CD4-positive, CD25-positive, alpha-beta regulatory T cell (primary cell): Measurements from ENCODE around the gene PRPH. TPM values are rescaled to one million over a fixed set of nuclear protein-coding genes. Genes with fewer than 3 reads are reported as not detected.
"Not testable (repeated sequence)": the region's sequence is repeated elsewhere in the genome, so short reads cannot be mapped to it uniquely, and the experiment has no call there.

Experiments used
- ATAC-seq, 2 donors: fragments of 150-1000 bp; cut with Tn5 transposase; one replicate each; pipeline ENCODE4 v1.10.0; 2021; ENCODE audit warnings: low read depth in 2 of 2, moderate number of reproducible peaks in 2 of 2, moderate library complexity in 1 of 2
- DNase-seq, 3 donors: peaks; one replicate each; pipeline versions ENCODE4 v3.0.0 to v3.0.0-alpha.2; 2012 to 2022; ENCODE audit warnings: mixed read lengths in 1 of 3
- H3K27ac ChIP-seq: one replicate; pipeline ENCODE4 v1.7.0; 2013; ENCODE audit warnings: mild to moderate bottlenecking, low read length; ENCODE audit not compliant: insufficient read depth, poor library complexity, severe bottlenecking
- H3K27me3 ChIP-seq: one replicate; pipeline ENCODE4 v1.7.0; 2013; ENCODE audit warnings: low read length; ENCODE audit not compliant: control insufficient read depth, insufficient read depth
- H3K36me3 ChIP-seq: one replicate; pipeline ENCODE4 v1.7.0; 2013; ENCODE audit warnings: mild to moderate bottlenecking, low read length, moderate library complexity; ENCODE audit not compliant: control insufficient read depth, insufficient read depth
- H3K4me1 ChIP-seq: 2 replicates; pipeline ENCODE4 v1.7.0; 2013; ENCODE audit warnings: mild to moderate bottlenecking, low read length; ENCODE audit not compliant: insufficient read depth, control insufficient read depth, poor library complexity, severe bottlenecking
- H3K4me3 ChIP-seq: one replicate; pipeline ENCODE4 v1.7.0; 2013; ENCODE audit warnings: low read depth, mild to moderate bottlenecking, low read length, moderate library complexity
- H3K9me3 ChIP-seq, 2 experiments: 1 replicate in 1 of 2; 2 replicates in 1 of 2; pipeline ENCODE4 v1.7.0; 2013; ENCODE audit warnings: low read length in 2 of 2, mild to moderate bottlenecking in 1 of 2, moderate library complexity in 1 of 2; ENCODE audit not compliant: control insufficient read depth in 2 of 2
- H3K27ac Mint-ChIP-seq, 3 donors: one replicate each; pipeline ENCODE4 v1.8.0; 2020 to 2022; ENCODE audit warnings: mild to moderate bottlenecking in 3 of 3, mixed read lengths in 3 of 3, moderate library complexity in 2 of 3
- H3K27me3 Mint-ChIP-seq: one replicate; pipeline ENCODE4 v1.8.0; 2022; ENCODE audit warnings: mild to moderate bottlenecking, mixed read lengths
- H3K36me3 Mint-ChIP-seq: one replicate; pipeline ENCODE4 v1.8.0; 2020; ENCODE audit warnings: mixed read lengths
- H3K4me1 Mint-ChIP-seq, 4 donors: one replicate each; pipeline ENCODE4 v1.8.0; 2020 to 2022; ENCODE audit warnings: mixed read lengths in 4 of 4, mild to moderate bottlenecking in 1 of 4
- H3K4me3 Mint-ChIP-seq, 4 donors: one replicate each; pipeline ENCODE4 v1.8.0; 2020 to 2022; ENCODE audit warnings: mild to moderate bottlenecking in 4 of 4, mixed read lengths in 4 of 4, moderate library complexity in 3 of 4
- H3K9me3 Mint-ChIP-seq, 7 donors: one replicate each; pipeline ENCODE4 v1.8.0; 2020 to 2022; ENCODE audit warnings: mixed read lengths in 7 of 7, mild to moderate bottlenecking in 3 of 7, moderate library complexity in 2 of 7
- polyA plus RNA-seq, 4 donors: library from polyadenylated mRNA; unstranded; fragments of 300-500 nt; fragmentation: Illumina TruSeq; gene quantifications; one replicate each; pipeline ENCODE4 v1.2.3, GENCODE V29; 2021
- total RNA-seq: library from RNA; stranded (reverse); gene quantifications from one replicate; pipeline ENCODE4 v1.2.3, GENCODE V29; 2022

The PRPH gene
- total and polyA plus RNA-seq, 5 donors from 2014 or later, result 0.24 TPM; not detected in 4

DNA sequence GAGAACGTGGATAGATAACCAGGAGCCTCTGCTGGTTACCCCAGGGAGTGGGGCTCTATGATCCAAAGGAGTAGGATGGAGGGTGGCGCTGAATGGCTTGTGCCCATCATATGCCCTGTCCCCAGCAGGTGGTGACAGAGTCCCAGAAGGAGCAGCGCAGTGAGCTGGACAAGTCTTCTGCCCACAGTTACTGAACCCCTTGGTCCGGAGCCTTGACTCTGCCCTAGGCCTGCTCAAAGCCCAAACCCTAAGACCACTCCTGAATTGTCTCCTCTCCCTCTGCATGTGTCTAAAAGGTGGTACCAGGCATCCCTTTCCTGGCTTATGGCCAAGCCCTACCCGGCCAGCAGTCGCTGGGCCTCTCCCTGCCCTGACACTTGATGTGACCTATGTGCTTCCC lies 3.2 kb downstream of the PRPH start:
- Mint-ChIP-seq H3K4me3 (peak overlapping the region in 1 of 4 donors; percentile 1), H3K9me3 (peaks cover 0 to 1% (median 0%) of the 10 kb centered on the region in 7 donors), H3K4me1 (peaks cover 0 to 21% (median 12%) of the 10 kb centered on the region in 4 donors), H3K27me3 (peaks cover 63% of the 10 kb centered on the region), H3K36me3 (no peaks in the 10 kb centered on the region), H3K27ac (no peak overlapping the region)
- Histone ChIP-seq H3K36me3 (no peaks in the 10 kb centered on the region), H3K27me3 (peaks cover 18% of the 10 kb centered on the region), H3K4me3 (no peak overlapping the region), H3K4me1 (peaks cover 25% of the 10 kb centered on the region), H3K27ac (no peak overlapping the region), H3K9me3 (no peaks in the 10 kb centered on the region)
- DNase-seq (no peak), ATAC-seq (no peak)

DNA sequence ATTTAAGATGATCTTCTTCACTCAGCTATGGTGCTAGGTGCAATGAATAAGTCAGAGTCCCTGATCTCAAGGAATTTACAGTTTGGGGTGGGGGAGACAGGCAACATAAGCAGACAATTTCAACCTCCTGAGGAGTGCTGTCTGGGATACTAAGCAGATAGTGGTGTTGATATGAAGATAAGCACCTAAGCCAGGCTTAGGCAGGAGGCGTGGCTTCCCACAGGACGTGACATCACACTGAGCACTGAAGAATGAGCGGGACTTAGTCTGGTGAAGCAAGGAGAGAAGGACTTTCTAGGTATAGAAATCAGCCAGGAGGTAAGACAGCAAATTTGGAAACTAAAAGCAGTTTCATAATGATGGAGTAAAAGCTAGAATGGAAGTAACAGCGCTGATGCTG lies 6.8 kb downstream of the PRPH start:
- peaks cover 0 to 15% (median 7%) of the 10 kb centered on the region in 4 donors for H3K4me1 Mint-ChIP-seq
- Histone ChIP-seq H3K27me3 (peaks cover 19% of the 10 kb centered on the region), H3K36me3 (no peaks in the 10 kb centered on the region), H3K4me3 (no peak overlapping the region), H3K4me1 (peaks cover 10% of the 10 kb centered on the region), H3K9me3 (no peaks in the 10 kb centered on the region), H3K27ac (no peak overlapping the region)
- peaks cover 0 to 2% (median 0%) of the 10 kb centered on the region in 7 donors for H3K9me3 Mint-ChIP-seq
- H3K36me3 Mint-ChIP-seq, result peaks cover 3% of the 10 kb centered on the region
- H3K27ac Mint-ChIP-seq, result peak overlapping the region in 1 of 3 donors; percentile 21
- no peak for ATAC-seq
- no peak overlapping the region for H3K4me3 Mint-ChIP-seq
- peaks cover 52% of the 10 kb centered on the region for H3K27me3 Mint-ChIP-seq
- peak in 1 of 3 donors; percentile 47 for DNase-seq

DNA sequence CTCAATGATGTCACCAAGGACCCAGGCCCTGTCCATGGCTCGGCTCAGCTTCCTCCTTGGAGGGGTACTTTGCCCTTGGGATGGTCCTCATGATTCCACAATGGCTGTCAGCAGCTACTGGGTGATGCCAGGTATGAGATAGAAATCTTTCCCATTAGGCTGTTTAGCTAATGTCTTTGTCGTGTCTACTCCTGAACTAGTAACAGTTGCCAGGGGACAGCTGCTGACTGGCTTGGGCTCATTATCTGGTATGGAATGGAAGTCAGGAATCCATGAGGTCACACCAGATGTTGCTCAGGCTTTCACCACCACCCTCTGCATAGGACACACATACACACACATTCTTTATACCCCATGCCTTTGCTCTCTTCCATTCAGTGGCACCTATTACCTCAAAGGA lies 9.2 kb downstream of the PRPH start:
- no peak overlapping the region for H3K4me3 Mint-ChIP-seq
- Histone ChIP-seq H3K27ac (no peak overlapping the region), H3K9me3 (no peaks in the 10 kb centered on the region), H3K27me3 (peaks cover 13% of the 10 kb centered on the region), H3K4me1 (no peaks in the 10 kb centered on the region), H3K4me3 (no peak overlapping the region), H3K36me3 (no peaks in the 10 kb centered on the region)
- H3K4me1 Mint-ChIP-seq, result peaks cover 0 to 6% (median 4%) of the 10 kb centered on the region in 4 donors
- ATAC-seq (no peak), DNase-seq (no peak)
- no peak overlapping the region for H3K27ac Mint-ChIP-seq
- H3K36me3 Mint-ChIP-seq, result peaks cover 3% of the 10 kb centered on the region
- peaks cover 0 to 2% (median 0%) of the 10 kb centered on the region in 7 donors for H3K9me3 Mint-ChIP-seq
- peaks cover 53% of the 10 kb centered on the region for H3K27me3 Mint-ChIP-seq

DNA sequence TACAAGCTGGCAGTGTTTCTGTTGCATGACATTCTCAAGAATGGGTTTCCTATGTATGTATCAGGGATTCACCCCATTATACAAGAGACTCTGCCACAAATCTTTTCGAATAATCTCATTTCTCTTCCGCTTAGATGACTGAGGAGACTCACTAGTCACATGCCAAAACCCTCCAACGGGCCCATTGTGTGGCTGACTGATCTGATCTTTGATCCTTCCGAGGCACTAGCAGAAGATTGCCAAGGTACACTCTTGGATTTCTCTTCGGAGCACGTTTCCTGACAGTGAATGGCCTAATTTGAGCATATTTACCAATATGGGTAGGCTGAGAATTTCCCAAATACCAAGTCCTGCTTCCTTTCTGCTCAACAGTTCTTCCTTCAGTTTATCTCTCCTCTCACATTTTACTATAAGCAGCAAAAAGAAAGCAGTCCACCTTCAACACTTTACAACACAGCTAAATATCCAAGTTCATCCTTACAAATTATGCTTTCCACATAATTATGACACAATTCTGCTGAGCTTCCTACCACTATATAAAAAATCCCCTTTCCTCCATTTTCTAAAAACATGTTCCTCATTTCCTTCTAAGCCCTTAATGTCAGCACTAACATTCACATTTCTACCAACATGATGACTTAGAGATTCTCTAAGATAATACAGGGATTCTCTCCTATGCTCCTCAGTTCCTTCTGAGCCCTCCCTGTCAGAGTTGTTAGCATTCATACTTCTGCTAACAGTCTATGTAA lies 11.0 kb downstream of the PRPH start:
- no peaks in the 10 kb centered on the region for H3K9me3 ChIP-seq
- Mint-ChIP-seq H3K4me3 (no peak overlapping the region), H3K36me3 (peaks cover 3% of the 10 kb centered on the region), H3K9me3 (peaks cover 0 to 2% (median 0%) of the 10 kb centered on the region in 7 donors), H3K27ac (no peak overlapping the region), H3K4me1 (peaks cover 0 to 6% (median 4%) of the 10 kb centered on the region in 4 donors), H3K27me3 (peaks cover 55% of the 10 kb centered on the region)
- H3K36me3 ChIP-seq, result no peaks in the 10 kb centered on the region
- no peaks in the 10 kb centered on the region for H3K4me1 ChIP-seq
- H3K27me3 ChIP-seq, result peaks cover 13% of the 10 kb centered on the region
- no peak overlapping the region for H3K4me3 ChIP-seq
- no peak overlapping the region for H3K27ac ChIP-seq
- DNase-seq, result no peak
- ATAC-seq, result no peak

DNA sequence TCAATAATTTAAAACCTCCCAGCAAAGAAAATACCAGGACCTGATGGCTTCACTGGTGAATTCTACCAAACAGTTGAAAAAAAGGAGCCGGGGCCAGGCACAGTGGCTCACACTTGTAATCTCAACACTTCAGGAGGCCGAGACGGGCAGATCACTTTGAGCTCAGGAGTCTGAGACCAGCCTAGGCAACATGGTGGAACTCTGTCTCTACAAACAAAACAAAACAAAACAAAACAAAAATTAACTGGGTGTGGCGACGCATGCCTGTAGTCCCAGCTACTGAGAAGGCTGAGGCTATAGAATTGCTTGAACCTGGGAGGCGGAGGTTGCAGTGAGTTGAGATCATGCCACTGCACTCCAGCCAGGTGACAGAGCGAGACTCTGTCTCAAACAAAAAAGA lies 14.4 kb downstream of the PRPH start:
- no peak for DNase-seq
- Mint-ChIP-seq H3K36me3 (peaks cover 3% of the 10 kb centered on the region), H3K27ac (no peak overlapping the region), H3K27me3 (peaks cover 48% of the 10 kb centered on the region), H3K4me1 (peaks cover 0 to 6% (median 0%) of the 10 kb centered on the region in 4 donors), H3K4me3 (no peak overlapping the region), H3K9me3 (peaks cover 0 to 3% (median 0%) of the 10 kb centered on the region in 7 donors)
- Histone ChIP-seq H3K4me1 (no peaks in the 10 kb centered on the region), H3K27me3 (peaks cover 13% of the 10 kb centered on the region), H3K9me3 (no peaks in the 10 kb centered on the region), H3K36me3 (no peaks in the 10 kb centered on the region), H3K4me3 (no peak overlapping the region), H3K27ac (no peak overlapping the region)
- no peak for ATAC-seq

DNA sequence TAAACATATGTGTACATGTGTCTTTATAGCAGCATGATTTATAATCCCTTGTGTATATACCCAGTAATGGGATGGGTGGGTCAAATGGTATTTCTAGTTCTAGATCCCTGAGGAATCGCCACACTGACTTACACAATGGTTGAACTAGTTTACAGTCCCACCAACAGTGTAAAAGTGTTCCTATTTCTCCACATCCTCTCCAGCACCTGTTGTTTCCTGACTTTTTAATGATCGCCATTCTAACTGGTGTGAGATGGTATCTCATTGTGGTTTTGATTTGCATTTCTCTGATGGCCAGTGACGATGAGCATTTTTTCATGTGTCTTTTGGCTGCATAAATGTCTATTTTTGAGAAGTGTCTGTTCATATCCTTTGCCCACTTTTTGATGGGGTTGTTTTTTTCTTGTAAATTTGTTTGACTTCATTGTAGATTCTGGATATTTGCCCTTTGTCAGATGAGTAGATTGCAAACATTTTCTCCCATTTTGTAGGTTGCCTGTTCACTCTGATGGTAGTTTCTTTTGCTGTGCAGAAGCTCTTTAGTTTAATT lies 15.6 kb downstream of the PRPH start:
- not testable (repeated sequence) for H3K27ac Mint-ChIP-seq, H3K4me3 Mint-ChIP-seq, ATAC-seq, DNase-seq, H3K27ac ChIP-seq, H3K4me1 ChIP-seq, H3K36me3 Mint-ChIP-seq, H3K36me3 ChIP-seq, H3K9me3 ChIP-seq, H3K9me3 Mint-ChIP-seq, H3K4me3 ChIP-seq, H3K4me1 Mint-ChIP-seq
- H3K27me3 Mint-ChIP-seq, result peaks cover 57% of the 10 kb centered on the region
- peaks cover 13% of the 10 kb centered on the region for H3K27me3 ChIP-seq

DNA sequence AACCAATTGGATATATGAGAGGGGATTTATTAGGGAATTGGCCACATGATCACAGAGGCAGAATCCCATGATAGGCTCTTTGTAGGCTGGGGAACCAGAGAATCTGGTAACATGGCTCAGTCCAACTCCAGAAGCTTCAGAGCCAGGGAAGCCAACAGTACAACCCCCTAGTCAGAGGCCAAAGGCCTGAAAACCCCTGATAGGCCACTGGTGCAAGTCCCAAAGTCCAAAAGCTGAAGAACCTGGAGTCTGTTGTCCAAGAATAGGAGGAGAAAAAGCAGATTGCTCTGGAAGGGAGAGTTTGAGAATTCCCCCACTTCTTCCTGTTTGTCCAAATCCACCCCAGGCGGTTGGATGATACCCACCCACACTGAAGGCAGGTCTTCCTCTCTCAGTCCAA lies 19.9 kb downstream of the PRPH start:
- no peaks in the 10 kb centered on the region for H3K36me3 Mint-ChIP-seq
- Histone ChIP-seq H3K4me3 (no peak overlapping the region), H3K36me3 (no peaks in the 10 kb centered on the region), H3K9me3 (no peaks in the 10 kb centered on the region), H3K27ac (no peak overlapping the region), H3K27me3 (no peaks in the 10 kb centered on the region), H3K4me1 (no peaks in the 10 kb centered on the region)
- ATAC-seq, result no peak
- H3K9me3 Mint-ChIP-seq, result peaks cover 0 to 2% (median 0%) of the 10 kb centered on the region in 7 donors
- H3K4me3 Mint-ChIP-seq, result no peak overlapping the region
- no peak for DNase-seq
- peaks cover 19% of the 10 kb centered on the region for H3K27me3 Mint-ChIP-seq
- no peaks in the 10 kb centered on the region for H3K4me1 Mint-ChIP-seq
- H3K27ac Mint-ChIP-seq, result no peak overlapping the region

DNA sequence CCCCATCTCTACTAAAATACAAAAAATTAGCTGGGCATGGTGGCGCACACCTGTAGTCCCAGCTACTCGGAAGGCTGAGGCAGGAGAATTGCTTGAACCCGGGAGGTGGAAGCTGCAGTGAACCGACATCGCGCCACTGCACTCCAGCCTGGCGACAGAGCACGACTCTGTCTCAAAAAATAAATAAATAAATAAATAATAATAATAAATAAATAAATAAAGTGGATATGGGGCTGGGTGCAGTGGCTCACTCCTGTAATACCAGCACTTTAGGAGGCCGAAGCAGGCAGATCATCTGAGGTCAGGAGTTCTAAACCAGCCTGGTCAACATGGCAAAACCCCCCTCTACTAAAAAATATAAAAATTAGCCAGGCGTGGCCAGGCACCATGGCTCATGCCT lies 22.2 kb downstream of the PRPH start:
- H3K4me1 Mint-ChIP-seq, H3K4me3 Mint-ChIP-seq: not testable (repeated sequence)

More for the DNA sequence above, 22.2 kb downstream of the PRPH start:
- not testable (repeated sequence) for H3K36me3 ChIP-seq, H3K27ac ChIP-seq, ATAC-seq, DNase-seq, H3K27me3 ChIP-seq, H3K4me1 ChIP-seq, H3K36me3 Mint-ChIP-seq, H3K9me3 Mint-ChIP-seq, H3K27me3 Mint-ChIP-seq, H3K9me3 ChIP-seq, H3K4me3 ChIP-seq, H3K27ac Mint-ChIP-seq
